ENCODE data around the gene NUP62. TPM values are rescaled to one million over a fixed set of nuclear protein-coding genes. Genes with fewer than 3 reads are reported as not detected.
"Not testable (repeated sequence)": the region's sequence is repeated elsewhere in the genome, so short reads cannot be mapped to it uniquely, and the experiment has no call there.

The NUP62 gene
- total RNA-seq, 6 experiments from 2014 or later, result 9.3 to 55.5 (median 32.6) TPM

GRCh38 chr19:49968279-49968922 is 39.1 kb upstream of the NUP62 start:
- intact Hi-C loops (cut with DNase I), result no loop called here
- Histone ChIP-seq H3K4me3 (no peak overlapping the region), H3K27ac (no peak overlapping the region), H3K36me3 (no peaks in the 10 kb centered on the region), H3K9me3 (no peaks in the 10 kb centered on the region), H3K27me3 (no peaks in the 10 kb centered on the region), H3K4me1 (no peaks in the 10 kb centered on the region)
- no peak for TF ChIP-seq POLR2A (IDR thresholded peaks at IDR 0.05)
- no peak for TF ChIP-seq CTCF (IDR thresholded peaks at IDR 0.05)
- no peak for DNase-seq
- 32% methylated on average over 5 of the region's 5 CpGs for WGBS (ENCODE audit: insufficient coverage, low coverage, low lambda C conversion rate, missing lambda C conversion rate)
- ATAC-seq, result peak in 1 of 4 donors; percentile 13

GRCh38 chr19:49960980-49961379 is 31.7 kb upstream of the NUP62 start, which contains the start of gene SIGLEC11:
Gene SIGLEC11 (minus strand): TSS chr19:49961172. CDS start chr19:49961081, 91 bp downstream.
- ATAC-seq, result peak; percentile 62 to 79 (median 76)
- H3K4me3 ChIP-seq; H3K27ac ChIP-seq; intact Hi-C loops (cut with DNase I); DNase-seq; H3K4me1 ChIP-seq; H3K9me3 ChIP-seq; H3K27me3 ChIP-seq; H3K36me3 ChIP-seq: not testable (repeated sequence)
- WGBS (ENCODE audit: insufficient coverage, low coverage, low lambda C conversion rate, missing lambda C conversion rate), result 10% methylated on average over 1 of the region's 10 CpGs

- H3K27ac ChIP-seq; intact Hi-C loops (cut with DNase I); H3K36me3 ChIP-seq; H3K4me1 ChIP-seq; H3K27me3 ChIP-seq; H3K9me3 ChIP-seq; H3K4me3 ChIP-seq; DNase-seq: not testable (repeated sequence)
- peak in 1 of 4 donors; percentile 8 for ATAC-seq
- WGBS (ENCODE audit: insufficient coverage, low coverage, low lambda C conversion rate, missing lambda C conversion rate), result no CpG with 5 or more reads among the region's 12 CpGs
These were observed 30.6 kb upstream of the NUP62 start for GRCh38 chr19:49959892-49960291.

DNA sequence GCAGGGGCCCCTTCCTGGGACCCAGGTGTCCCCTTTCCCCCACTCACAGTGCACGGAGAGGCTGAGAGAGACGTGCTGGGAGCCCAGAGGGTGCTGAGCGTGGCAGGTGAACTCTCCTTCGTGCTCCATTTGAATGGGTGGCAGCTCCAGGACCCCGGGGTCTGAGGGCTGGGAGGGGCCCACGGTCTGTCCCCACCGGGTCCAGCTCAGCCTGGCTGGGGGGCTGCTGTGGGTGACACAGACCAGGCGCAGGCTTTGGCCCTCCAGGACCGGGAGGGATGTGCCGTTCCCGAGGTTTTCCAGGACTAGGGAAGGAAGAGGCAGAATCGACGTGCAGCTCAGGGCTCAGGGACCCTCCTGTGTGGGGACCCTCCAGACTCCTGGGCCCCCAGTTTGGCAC is 29.3 kb upstream of the NUP62 start:
- H3K4me1 ChIP-seq; H3K4me3 ChIP-seq; intact Hi-C loops (cut with DNase I); H3K9me3 ChIP-seq; ATAC-seq; DNase-seq; H3K36me3 ChIP-seq; H3K27me3 ChIP-seq; H3K27ac ChIP-seq: not testable (repeated sequence)
- 20% methylated on average over 1 of the region's 13 CpGs for WGBS (ENCODE audit: insufficient coverage, low coverage, low lambda C conversion rate, missing lambda C conversion rate)

DNA sequence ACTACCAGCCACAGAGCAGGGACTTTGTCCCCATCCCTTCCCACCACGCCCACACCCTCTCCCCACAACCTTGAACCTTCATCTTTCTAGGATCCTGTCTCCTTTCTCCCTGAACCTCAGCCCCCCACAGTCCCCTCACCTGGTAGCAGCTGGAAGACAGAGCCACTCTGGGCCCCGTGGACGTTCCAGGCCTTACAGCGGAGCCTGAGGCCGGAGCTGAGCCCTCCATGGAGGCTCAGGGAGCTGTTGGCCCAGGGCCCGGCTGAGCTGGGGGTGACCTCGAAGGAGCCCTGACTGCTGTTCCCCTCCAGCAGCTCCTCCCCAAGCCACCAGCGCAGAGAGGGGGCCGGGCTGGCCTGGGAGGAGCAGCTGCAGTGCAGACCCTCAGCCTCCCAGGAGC is 28.8 kb upstream of the NUP62 start:
- DNase-seq; intact Hi-C loops (cut with DNase I); H3K9me3 ChIP-seq; H3K27me3 ChIP-seq; H3K4me3 ChIP-seq; H3K36me3 ChIP-seq; ATAC-seq; H3K27ac ChIP-seq: not testable (repeated sequence)
- 47% methylated on average over 4 of the region's 9 CpGs for WGBS (ENCODE audit: insufficient coverage, low coverage, low lambda C conversion rate, missing lambda C conversion rate)
- H3K4me1 ChIP-seq, result peaks cover 0 to 10% (median 0%) of the 10 kb centered on the region in 4 donors

GRCh38 chr19:49957262-49957915 is 28.1 kb upstream of the NUP62 start:
- ATAC-seq, result no peak
- peaks cover 0 to 10% (median 0%) of the 10 kb centered on the region in 4 donors for H3K4me1 ChIP-seq
- H3K36me3 ChIP-seq, result no peaks in the 10 kb centered on the region
- intact Hi-C loops (cut with DNase I), result no loop called here
- 80% methylated on average over 6 of the region's 10 CpGs for WGBS (ENCODE audit: insufficient coverage, low coverage, low lambda C conversion rate, missing lambda C conversion rate)
- no peak for TF ChIP-seq POLR2A (IDR thresholded peaks at IDR 0.05)
- no peak for TF ChIP-seq CTCF (IDR thresholded peaks at IDR 0.05)
- no peaks in the 10 kb centered on the region for H3K27me3 ChIP-seq
- H3K27ac ChIP-seq, result no peak overlapping the region
- no peaks in the 10 kb centered on the region for H3K9me3 ChIP-seq
- DNase-seq, result no peak
- H3K4me3 ChIP-seq, result no peak overlapping the region

All from right lobe of liver (tissue), 6 donors.